GM21619 (cell line): ENCODE data around the gene CLGN.

Experiments
- ATAC-seq: cut with Tn5 transposase; IDR thresholded peaks from one replicate; pipeline ENCODE4 v1.9.1; 2021; ENCODE audit not compliant: unreplicated experiment

CLGN gene

DNA sequence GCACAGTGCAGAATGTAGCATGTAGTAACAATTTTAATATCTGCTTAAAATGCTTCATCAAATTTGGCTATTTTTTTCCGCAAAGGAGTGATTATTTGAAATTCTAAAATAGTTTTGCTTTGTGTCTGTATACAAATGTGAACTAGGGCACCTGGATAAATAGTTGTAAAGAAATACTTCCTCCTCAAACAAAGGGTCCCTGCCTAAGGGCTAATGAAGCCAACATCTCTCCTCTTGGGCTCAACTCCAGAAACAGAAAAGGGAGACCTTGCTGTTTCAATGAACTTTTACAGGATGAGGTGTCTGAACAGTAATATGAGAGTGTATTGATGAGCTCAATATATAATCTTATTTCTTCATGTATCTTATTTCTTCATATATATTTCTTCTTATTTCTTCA is 84.8 kb downstream of the CLGN start:
- ATAC-seq, result no peak
